Inferior parietal cortex (tissue), 1 donor: Measurements from ENCODE around the gene IRAK2.
"Not testable (repeated sequence)": the region's sequence is repeated elsewhere in the genome, so short reads cannot be mapped to it uniquely, and the experiment has no call there.

Experiments
- DNase-seq: peaks from one replicate; pipeline ENCODE4 v3.0.0-alpha.2; 2016; ENCODE audit errors: extremely low spot score

The IRAK2 gene

GRCh38 chr3:10249833-10250232 is 85.1 kb downstream of the IRAK2 start:
- no peak for DNase-seq

- DNase-seq, result no peak
Measured at GRCh38 chr3:10251006-10251405, 86.3 kb downstream of the IRAK2 start.

- DNase-seq, result no peak
Measured at GRCh38 chr3:10253731-10254130, 89.0 kb downstream of the IRAK2 start.

- DNase-seq, result no peak
Measured at GRCh38 chr3:10255835-10256234, 91.1 kb downstream of the IRAK2 start.

- DNase-seq, result no peak
Measured at GRCh38 chr3:10259036-10259435, 94.3 kb downstream of the IRAK2 start.

GRCh38 chr3:10259798-10260197 is 95.1 kb downstream of the IRAK2 start:
- DNase-seq, result no peak

- DNase-seq, result no peak
Measured at GRCh38 chr3:10260211-10260701, 95.5 kb downstream of the IRAK2 start.

GRCh38 chr3:10262027-10262426 is 97.3 kb downstream of the IRAK2 start:
- DNase-seq, result no peak

- DNase-seq, result no peak
Measured at GRCh38 chr3:10263646-10264363, 99.1 kb downstream of the IRAK2 start.

- DNase-seq, result no peak
Measured at GRCh38 chr3:10265833-10266232, 101.1 kb downstream of the IRAK2 start.

GRCh38 chr3:10266936-10267335 is 102.2 kb downstream of the IRAK2 start:
- not testable (repeated sequence) for DNase-seq

GRCh38 chr3:10268116-10268515 is 103.4 kb downstream of the IRAK2 start:
- no peak for DNase-seq

- no peak for DNase-seq
Measured at GRCh38 chr3:10268930-10269329, 104.2 kb downstream of the IRAK2 start.

- no peak for DNase-seq
Measured at GRCh38 chr3:10269443-10269842, 104.7 kb downstream of the IRAK2 start.

GRCh38 chr3:10272476-10272875 is 107.8 kb downstream of the IRAK2 start:
- not testable (repeated sequence) for DNase-seq

GRCh38 chr3:10272977-10273376 is 108.3 kb downstream of the IRAK2 start:
- no peak for DNase-seq

GRCh38 chr3:10273702-10274305 is 109.1 kb downstream of the IRAK2 start:
- DNase-seq, result no peak

- DNase-seq, result no peak
Measured at GRCh38 chr3:10274601-10275000, 109.9 kb downstream of the IRAK2 start.

GRCh38 chr3:10277115-10277625 is 112.5 kb downstream of the IRAK2 start:
- no peak for DNase-seq

GRCh38 chr3:10278501-10278900 is 113.8 kb downstream of the IRAK2 start:
- DNase-seq, result no peak

GRCh38 chr3:10279384-10280176 is 114.9 kb downstream of the IRAK2 start:
- DNase-seq, result peak; percentile 57

GRCh38 chr3:10280177-10280529 is 115.4 kb downstream of the IRAK2 start:
- no peak for DNase-seq
